ENCODE measurements around the gene MTG1. TPM values are rescaled to one million over a fixed set of nuclear protein-coding genes. Genes with fewer than 3 reads are reported as not detected.

Gene MTG1
- total RNA-seq, 4 donors from 2014 or later = 26.5 to 139 (median 47.0) TPM

GRCh38 chr10:133415752-133416151 lies 21.8 kb downstream of the MTG1 start:
- intact Hi-C loops (cut with DNase I; ENCODE audit: low total_unique reads) = no loop called here
- in situ Hi-C loops (cut with MboI; ENCODE audit: low pct_ligation_motif_present in 1 of 4, low pct_unique_long_range_greater_than_20kb in 1 of 4, low sequenced_read_pairs in 3 of 4) = no loop called here
- H3K36me3 ChIP-seq = peaks cover 0 to 35% (median 16%) of the 10 kb centered on the region in 4 donors

GRCh38 chr10:133418289-133418993 lies 24.5 kb downstream of the MTG1 start:
- Histone ChIP-seq H3K4me3 (no peak overlapping the region), H3K4me1 (peaks cover 0 to 6% (median 3%) of the 10 kb centered on the region in 4 donors), H3K27ac (no peak overlapping the region), H3K9me3 (no peaks in the 10 kb centered on the region), H3K36me3 (peaks cover 0 to 8% (median 3%) of the 10 kb centered on the region in 4 donors), H3K27me3 (peaks cover 14% of the 10 kb centered on the region)
- TF ChIP-seq POLR2A (IDR thresholded peaks at IDR 0.05) (no peak), POLR2AphosphoS5 (IDR thresholded peaks at IDR 0.05) (no peak), EP300 (IDR thresholded peaks at IDR 0.05; ENCODE audit: low read depth) (no peak)
- TF ChIP-seq, protein P1, sequence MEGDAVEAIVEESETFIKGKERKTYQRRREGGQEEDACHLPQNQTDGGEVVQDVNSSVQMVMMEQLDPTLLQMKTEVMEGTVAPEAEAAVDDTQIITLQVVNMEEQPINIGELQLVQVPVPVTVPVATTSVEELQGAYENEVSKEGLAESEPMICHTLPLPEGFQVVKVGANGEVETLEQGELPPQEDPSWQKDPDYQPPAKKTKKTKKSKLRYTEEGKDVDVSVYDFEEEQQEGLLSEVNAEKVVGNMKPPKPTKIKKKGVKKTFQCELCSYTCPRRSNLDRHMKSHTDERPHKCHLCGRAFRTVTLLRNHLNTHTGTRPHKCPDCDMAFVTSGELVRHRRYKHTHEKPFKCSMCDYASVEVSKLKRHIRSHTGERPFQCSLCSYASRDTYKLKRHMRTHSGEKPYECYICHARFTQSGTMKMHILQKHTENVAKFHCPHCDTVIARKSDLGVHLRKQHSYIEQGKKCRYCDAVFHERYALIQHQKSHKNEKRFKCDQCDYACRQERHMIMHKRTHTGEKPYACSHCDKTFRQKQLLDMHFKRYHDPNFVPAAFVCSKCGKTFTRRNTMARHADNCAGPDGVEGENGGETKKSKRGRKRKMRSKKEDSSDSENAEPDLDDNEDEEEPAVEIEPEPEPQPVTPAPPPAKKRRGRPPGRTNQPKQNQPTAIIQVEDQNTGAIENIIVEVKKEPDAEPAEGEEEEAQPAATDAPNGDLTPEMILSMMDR (IDR thresholded peaks at IDR 0.05) = no peak
- in situ Hi-C loops (cut with MboI; ENCODE audit: low pct_ligation_motif_present in 1 of 4, low pct_unique_long_range_greater_than_20kb in 1 of 4, low sequenced_read_pairs in 3 of 4) (no loop called here), intact Hi-C loops (cut with DNase I; ENCODE audit: low total_unique reads) (no loop called here)
- no peak for DNase-seq
- 95 to 96% methylated on average over 4 to 14 of the region's 14 CpGs for WGBS, 2 donors (ENCODE audit: low coverage in 1 of 2)

More at GRCh38 chr10:133415752-133416151, 21.8 kb downstream of the MTG1 start:
- Histone ChIP-seq H3K27me3 (no peaks in the 10 kb centered on the region), H3K27ac (no peak overlapping the region), H3K4me1 (no peaks in the 10 kb centered on the region), H3K9me3 (peaks cover 21% of the 10 kb centered on the region in 2 donors), H3K4me3 (no peak overlapping the region)
- no peak for TF ChIP-seq POLR2A (IDR thresholded peaks at IDR 0.05)
- no peak for TF ChIP-seq EP300 (IDR thresholded peaks at IDR 0.05; ENCODE audit: low read depth)
- TF ChIP-seq, protein P1 (IDR thresholded peaks at IDR 0.05) = no peak
- TF ChIP-seq POLR2AphosphoS5 (IDR thresholded peaks at IDR 0.05) = no peak
- DNase-seq = no peak
- 80 to 96% methylated on average over 3 to 25 of the region's 25 CpGs for WGBS, 2 donors (ENCODE audit: low coverage in 1 of 2)

- 94% methylated on average over 22 of the region's 34 CpGs; no CpG with 5 or more reads in 1 of the 2 donors for WGBS, 2 donors (ENCODE audit: low coverage in 1 of 2)
- intact Hi-C loops (cut with DNase I; ENCODE audit: low total_unique reads) = no loop called here
- H3K36me3 ChIP-seq = peaks cover 0 to 6% (median 2%) of the 10 kb centered on the region in 4 donors
- peaks cover 17% of the 10 kb centered on the region for H3K27me3 ChIP-seq
- peaks cover 0 to 8% (median 3%) of the 10 kb centered on the region in 4 donors for H3K4me1 ChIP-seq
- DNase-seq = no peak
- no peak for TF ChIP-seq POLR2A (IDR thresholded peaks at IDR 0.05)
- TF ChIP-seq EP300 (IDR thresholded peaks at IDR 0.05; ENCODE audit: low read depth) = no peak
- TF ChIP-seq, protein P1 (IDR thresholded peaks at IDR 0.05) = no peak
- TF ChIP-seq POLR2AphosphoS5 (IDR thresholded peaks at IDR 0.05) = no peak
- H3K27ac ChIP-seq = no peak overlapping the region
- in situ Hi-C loops (cut with MboI; ENCODE audit: low pct_ligation_motif_present in 1 of 4, low pct_unique_long_range_greater_than_20kb in 1 of 4, low sequenced_read_pairs in 3 of 4) = no loop called here
- no peaks in the 10 kb centered on the region for H3K9me3 ChIP-seq
- no peak overlapping the region for H3K4me3 ChIP-seq
Measured at GRCh38 chr10:133419211-133419950, 25.4 kb downstream of the MTG1 start.

DNA sequence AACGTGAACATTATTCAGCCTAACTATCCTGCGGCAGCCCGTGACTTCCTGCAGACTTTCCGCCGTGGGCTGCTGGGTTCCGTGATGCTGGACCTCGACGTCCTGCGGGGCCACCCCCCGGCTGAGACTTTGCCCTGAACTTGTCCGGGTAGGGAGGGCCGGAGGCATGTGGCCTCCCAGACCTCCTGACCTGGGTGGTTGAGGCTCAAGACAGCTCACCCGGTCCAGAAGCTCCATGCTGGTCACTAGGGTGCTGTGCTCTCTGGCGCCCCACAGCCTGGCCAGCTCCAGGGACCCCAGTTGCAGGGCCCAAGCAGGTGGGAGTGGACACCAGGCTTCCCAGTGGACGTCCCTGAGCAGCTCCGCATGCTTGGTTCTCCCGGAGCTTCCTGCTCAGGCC lies 26.1 kb downstream of the MTG1 start:
- 92 to 96% methylated on average over 5 to 17 of the region's 17 CpGs for WGBS, 2 donors (ENCODE audit: low coverage in 1 of 2)
- intact Hi-C loops (cut with DNase I; ENCODE audit: low total_unique reads) = no loop called here

More for the DNA sequence above, 26.1 kb downstream of the MTG1 start:
- no peak for TF ChIP-seq POLR2A (IDR thresholded peaks at IDR 0.05)
- TF ChIP-seq POLR2AphosphoS5 (IDR thresholded peaks at IDR 0.05) = no peak
- TF ChIP-seq, protein P1 (IDR thresholded peaks at IDR 0.05) = no peak
- TF ChIP-seq EP300 (IDR thresholded peaks at IDR 0.05; ENCODE audit: low read depth) = no peak
- in situ Hi-C loops (cut with MboI; ENCODE audit: low pct_ligation_motif_present in 1 of 4, low pct_unique_long_range_greater_than_20kb in 1 of 4, low sequenced_read_pairs in 3 of 4) = no loop called here
- Histone ChIP-seq H3K27me3 (peaks cover 17% of the 10 kb centered on the region), H3K27ac (no peak overlapping the region), H3K9me3 (no peaks in the 10 kb centered on the region), H3K4me1 (peaks cover 0 to 8% (median 3%) of the 10 kb centered on the region in 4 donors), H3K4me3 (no peak overlapping the region), H3K36me3 (peaks cover 0 to 6% (median 2%) of the 10 kb centered on the region in 4 donors)
- no peak for DNase-seq
